HEK293 (cell line): Measurements from ENCODE around the gene SPINK2.

Source experiments
- GLI2 ChIP-seq: fragments of 450-650 bp; formaldehyde crosslinking; IDR thresholded peaks from 2 replicates; pipeline ENCODE4; 2017; ENCODE audit warnings: missing biosample characterization, missing genetic modification characterization, low read depth, borderline replicate concordance
- HOXC10 ChIP-seq: sonication (generic); formaldehyde crosslinking; IDR thresholded peaks from 2 replicates; pipeline ENCODE4 v1.8.1; 2023; ENCODE audit warnings: mild to moderate bottlenecking, missing genetic modification reagents
- KLF10 ChIP-seq: fragments of 450-650 bp; IDR thresholded peaks from 2 replicates; pipeline ENCODE4 v1.5.1; 2018; ENCODE audit warnings: missing biosample characterization, mild to moderate bottlenecking, missing genetic modification characterization
- KLF7 ChIP-seq: fragments of 450-650 bp; formaldehyde crosslinking; IDR thresholded peaks from 2 replicates; pipeline ENCODE4 v1.5.1; 2016; ENCODE audit warnings: missing biosample characterization, missing genetic modification characterization, borderline replicate concordance
- OVOL3 ChIP-seq: fragments of 450-650 bp; formaldehyde crosslinking; IDR thresholded peaks from 2 replicates; pipeline ENCODE4 v1.5.1; 2016; ENCODE audit warnings: missing biosample characterization, missing genetic modification characterization
- PRDM1 ChIP-seq: fragments of 450-650 bp; formaldehyde crosslinking; IDR thresholded peaks from 2 replicates; pipeline ENCODE4; 2016; ENCODE audit warnings: missing biosample characterization, missing genetic modification characterization
- SCRT1 ChIP-seq: fragments of 450-650 bp; formaldehyde crosslinking; IDR thresholded peaks from 2 replicates; pipeline ENCODE4 v1.5.1; 2016; ENCODE audit warnings: missing biosample characterization, missing genetic modification characterization, borderline replicate concordance
- SETDB1 ChIP-seq: IDR thresholded peaks from one replicate; pipeline ENCODE4 v1.6.1; 2017; ENCODE audit warnings: mild to moderate bottlenecking, low read length, moderate library complexity, mixed read lengths; ENCODE audit not compliant: insufficient read length
- TRIM28 ChIP-seq: IDR thresholded peaks from 2 replicates; pipeline ENCODE4 v1.6.1; 2011; ENCODE audit warnings: low read length, control low read depth, borderline replicate concordance
- ZFP69B ChIP-seq: fragments of 450-650 bp; formaldehyde crosslinking; IDR thresholded peaks from 2 replicates; pipeline ENCODE4 v1.5.1; 2016; ENCODE audit warnings: missing biosample characterization, missing genetic modification characterization
- ZNF132 ChIP-seq: fragments of 450-650 bp; formaldehyde crosslinking; IDR thresholded peaks from 2 replicates; pipeline ENCODE4 v1.5.1; 2017; ENCODE audit warnings: missing biosample characterization, missing genetic modification characterization, borderline replicate concordance
- ZNF157 ChIP-seq: fragments of 450-650 bp; formaldehyde crosslinking; IDR thresholded peaks from 2 replicates; pipeline ENCODE4 v1.5.1; 2016; ENCODE audit warnings: missing biosample characterization, missing genetic modification characterization
- ZNF394 ChIP-seq: fragments of 450-650 bp; formaldehyde crosslinking; IDR thresholded peaks from 2 replicates; pipeline ENCODE4 v1.5.1; 2016; ENCODE audit warnings: missing biosample characterization, missing genetic modification characterization, mild to moderate bottlenecking, moderate library complexity, borderline replicate concordance
- ZNF473 ChIP-seq: fragments of 450-650 bp; formaldehyde crosslinking; IDR thresholded peaks from 2 replicates; pipeline ENCODE4 v1.5.1; 2017; ENCODE audit warnings: missing biosample characterization, missing genetic modification characterization
- ZNF521 ChIP-seq: fragments of 450-650 bp; formaldehyde crosslinking; IDR thresholded peaks from 2 replicates; pipeline ENCODE4 v1.5.1; 2017; ENCODE audit warnings: missing biosample characterization, mild to moderate bottlenecking, missing genetic modification characterization
- ZNF555 ChIP-seq: fragments of 450-650 bp; formaldehyde crosslinking; conservative IDR thresholded peaks from 2 replicates; pipeline ENCODE4 v1.5.1; 2017; ENCODE audit warnings: missing biosample characterization, mild to moderate bottlenecking, missing genetic modification characterization, inconsistent platforms
- ZNF561 ChIP-seq: fragments of 450-650 bp; IDR thresholded peaks from 2 replicates; pipeline ENCODE4 v1.5.1; 2018; ENCODE audit warnings: missing biosample characterization, missing genetic modification characterization, borderline replicate concordance
- ZNF610 ChIP-seq: fragments of 450-650 bp; formaldehyde crosslinking; IDR thresholded peaks from 2 replicates; pipeline ENCODE4 v1.5.1; 2016; ENCODE audit warnings: missing biosample characterization, missing genetic modification characterization, borderline replicate concordance
- ZNF658 ChIP-seq: fragments of 450-650 bp; formaldehyde crosslinking; IDR thresholded peaks from 2 replicates; pipeline ENCODE4; 2016; ENCODE audit warnings: missing biosample characterization, missing genetic modification characterization
- ZNF747 ChIP-seq: fragments of 450-650 bp; formaldehyde crosslinking; IDR thresholded peaks from 2 replicates; pipeline ENCODE4 v1.5.1; 2016; ENCODE audit warnings: missing biosample characterization, missing genetic modification characterization
- ZNF776 ChIP-seq: fragments of 450-650 bp; formaldehyde crosslinking; IDR thresholded peaks from 2 replicates; pipeline ENCODE4 v1.5.0; 2017; ENCODE audit warnings: missing biosample characterization, missing genetic modification characterization, borderline replicate concordance
- ZNF777 ChIP-seq: fragments of 450-650 bp; formaldehyde crosslinking; IDR thresholded peaks from 2 replicates; pipeline ENCODE4 v1.5.1; 2017; ENCODE audit warnings: missing biosample characterization, missing genetic modification characterization, borderline replicate concordance
- ZNF837 ChIP-seq: fragments of 450-650 bp; formaldehyde crosslinking; IDR thresholded peaks from 2 replicates; pipeline ENCODE4 v1.5.1; 2016; ENCODE audit warnings: missing biosample characterization, missing genetic modification characterization
- ZSCAN16 ChIP-seq: fragments of 450-650 bp; formaldehyde crosslinking; IDR thresholded peaks from 2 replicates; pipeline ENCODE4 v1.5.1; 2016; ENCODE audit warnings: missing biosample characterization, missing genetic modification characterization
- ZSCAN30 ChIP-seq: fragments of 450-650 bp; IDR thresholded peaks from 2 replicates; pipeline ENCODE4 v1.5.1; 2018; ENCODE audit warnings: missing biosample characterization, mild to moderate bottlenecking, missing genetic modification characterization, moderate library complexity
- TF ChIP-seq, protein P1 (sequence below): fragments of 450-650 bp; formaldehyde crosslinking; conservative IDR thresholded peaks from 2 replicates; pipeline ENCODE4 v1.5.1; 2016; ENCODE audit warnings: low read depth, missing biosample characterization, missing genetic modification characterization
- TF ChIP-seq, protein P2 (sequence below): fragments of 450-650 bp; formaldehyde crosslinking; IDR thresholded peaks from 2 replicates; pipeline ENCODE4 v1.5.1; 2016; ENCODE audit warnings: missing biosample characterization, missing genetic modification characterization
- TF ChIP-seq, protein P3 (sequence below): fragments of 450-650 bp; formaldehyde crosslinking; IDR thresholded peaks from 2 replicates; pipeline ENCODE4 v1.5.1; 2016; ENCODE audit warnings: missing biosample characterization, missing genetic modification characterization
- TF ChIP-seq, protein P4 (sequence below): fragments of 450-650 bp; formaldehyde crosslinking; IDR thresholded peaks from 2 replicates; pipeline ENCODE4 v1.5.1; 2017; ENCODE audit warnings: missing biosample characterization, mild to moderate bottlenecking, missing genetic modification characterization, moderate library complexity

Gene SPINK2

DNA sequence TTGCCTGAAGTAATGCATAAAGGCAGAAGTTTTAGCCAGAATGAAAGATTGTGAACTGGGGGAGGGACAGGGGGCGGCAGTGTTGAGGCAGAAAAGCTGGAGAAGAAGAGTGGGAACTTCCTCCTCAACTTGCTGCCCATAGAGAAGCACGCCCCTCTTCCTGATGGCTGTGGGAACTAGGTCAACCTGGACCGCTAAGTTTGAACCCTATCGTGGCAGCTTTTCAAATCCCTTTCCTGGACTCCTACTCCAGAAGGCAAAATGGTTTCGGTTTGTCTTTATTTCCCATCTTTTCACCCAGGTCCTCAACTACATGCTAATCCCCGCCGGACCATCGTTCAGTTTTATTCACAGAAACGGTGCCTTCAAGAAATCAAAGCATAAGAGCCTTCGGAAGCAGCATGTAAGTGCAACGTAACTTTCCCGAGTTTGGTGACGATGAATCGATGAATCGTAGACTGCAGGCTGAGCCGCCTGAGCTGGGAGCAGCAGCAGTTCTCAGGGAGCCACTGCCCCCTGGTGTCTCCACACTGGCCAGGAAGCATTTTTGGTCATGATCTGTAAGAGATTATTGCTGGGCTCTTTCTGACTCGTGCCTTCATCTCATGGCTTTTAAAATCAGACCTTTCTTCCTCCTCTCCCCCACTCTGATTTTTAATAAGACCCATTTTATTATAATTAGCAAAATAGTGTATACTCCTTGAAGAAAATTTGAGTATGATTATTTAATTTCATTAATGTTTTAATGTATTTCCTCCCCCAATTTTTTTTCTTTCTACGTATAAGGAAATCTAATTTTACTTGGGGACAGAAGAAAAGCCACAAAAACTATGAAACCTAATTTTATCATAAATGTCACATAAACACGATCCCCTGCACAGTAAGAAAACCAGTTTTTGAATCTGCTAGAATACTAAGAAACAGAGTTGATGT, 21.4 kb downstream of the SPINK2 start (continued):
- TF ChIP-seq, protein P1, sequence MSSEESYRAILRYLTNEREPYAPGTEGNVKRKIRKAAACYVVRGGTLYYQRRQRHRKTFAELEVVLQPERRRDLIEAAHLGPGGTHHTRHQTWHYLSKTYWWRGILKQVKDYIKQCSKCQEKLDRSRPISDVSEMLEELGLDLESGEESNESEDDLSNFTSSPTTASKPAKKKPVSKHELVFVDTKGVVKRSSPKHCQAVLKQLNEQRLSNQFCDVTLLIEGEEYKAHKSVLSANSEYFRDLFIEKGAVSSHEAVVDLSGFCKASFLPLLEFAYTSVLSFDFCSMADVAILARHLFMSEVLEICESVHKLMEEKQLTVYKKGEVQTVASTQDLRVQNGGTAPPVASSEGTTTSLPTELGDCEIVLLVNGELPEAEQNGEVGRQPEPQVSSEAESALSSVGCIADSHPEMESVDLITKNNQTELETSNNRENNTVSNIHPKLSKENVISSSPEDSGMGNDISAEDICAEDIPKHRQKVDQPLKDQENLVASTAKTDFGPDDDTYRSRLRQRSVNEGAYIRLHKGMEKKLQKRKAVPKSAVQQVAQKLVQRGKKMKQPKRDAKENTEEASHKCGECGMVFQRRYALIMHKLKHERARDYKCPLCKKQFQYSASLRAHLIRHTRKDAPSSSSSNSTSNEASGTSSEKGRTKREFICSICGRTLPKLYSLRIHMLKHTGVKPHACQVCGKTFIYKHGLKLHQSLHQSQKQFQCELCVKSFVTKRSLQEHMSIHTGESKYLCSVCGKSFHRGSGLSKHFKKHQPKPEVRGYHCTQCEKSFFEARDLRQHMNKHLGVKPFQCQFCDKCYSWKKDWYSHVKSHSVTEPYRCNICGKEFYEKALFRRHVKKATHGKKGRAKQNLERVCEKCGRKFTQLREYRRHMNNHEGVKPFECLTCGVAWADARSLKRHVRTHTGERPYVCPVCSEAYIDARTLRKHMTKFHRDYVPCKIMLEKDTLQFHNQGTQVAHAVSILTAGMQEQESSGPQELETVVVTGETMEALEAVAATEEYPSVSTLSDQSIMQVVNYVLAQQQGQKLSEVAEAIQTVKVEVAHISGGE (tag by site-specific recombination), result no peak
- TF ChIP-seq ZNF521, result no peak
- no peak for TF ChIP-seq ZSCAN16 (tag by site-specific recombination)
- TF ChIP-seq SETDB1, result no peak
- no peak for TF ChIP-seq ZNF776
- TF ChIP-seq ZNF555 (tag by site-specific recombination), result no peak
- TF ChIP-seq OVOL3 (tag by site-specific recombination), result no peak
- TF ChIP-seq TRIM28, result peak; percentile 88; the same call in 1 of the 2 replicates
- peak; percentile 47; the same call in 1 of the 2 replicates for TF ChIP-seq ZNF394 (tag by site-specific recombination)
- TF ChIP-seq ZNF473 (tag by site-specific recombination), result no peak
- TF ChIP-seq GLI2 (tag by site-specific recombination), result no peak
- TF ChIP-seq, protein P2, sequence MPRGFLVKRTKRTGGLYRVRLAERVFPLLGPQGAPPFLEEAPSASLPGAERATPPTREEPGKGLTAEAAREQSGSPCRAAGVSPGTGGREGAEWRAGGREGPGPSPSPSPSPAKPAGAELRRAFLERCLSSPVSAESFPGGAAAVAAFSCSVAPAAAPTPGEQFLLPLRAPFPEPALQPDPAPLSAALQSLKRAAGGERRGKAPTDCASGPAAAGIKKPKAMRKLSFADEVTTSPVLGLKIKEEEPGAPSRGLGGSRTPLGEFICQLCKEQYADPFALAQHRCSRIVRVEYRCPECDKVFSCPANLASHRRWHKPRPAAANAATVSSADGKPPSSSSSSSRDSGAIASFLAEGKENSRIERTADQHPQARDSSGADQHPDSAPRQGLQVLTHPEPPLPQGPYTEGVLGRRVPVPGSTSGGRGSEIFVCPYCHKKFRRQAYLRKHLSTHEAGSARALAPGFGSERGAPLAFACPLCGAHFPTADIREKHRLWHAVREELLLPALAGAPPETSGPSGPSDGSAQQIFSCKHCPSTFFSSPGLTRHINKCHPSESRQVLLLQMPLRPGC (tag by site-specific recombination), result no peak
- TF ChIP-seq, protein P3, sequence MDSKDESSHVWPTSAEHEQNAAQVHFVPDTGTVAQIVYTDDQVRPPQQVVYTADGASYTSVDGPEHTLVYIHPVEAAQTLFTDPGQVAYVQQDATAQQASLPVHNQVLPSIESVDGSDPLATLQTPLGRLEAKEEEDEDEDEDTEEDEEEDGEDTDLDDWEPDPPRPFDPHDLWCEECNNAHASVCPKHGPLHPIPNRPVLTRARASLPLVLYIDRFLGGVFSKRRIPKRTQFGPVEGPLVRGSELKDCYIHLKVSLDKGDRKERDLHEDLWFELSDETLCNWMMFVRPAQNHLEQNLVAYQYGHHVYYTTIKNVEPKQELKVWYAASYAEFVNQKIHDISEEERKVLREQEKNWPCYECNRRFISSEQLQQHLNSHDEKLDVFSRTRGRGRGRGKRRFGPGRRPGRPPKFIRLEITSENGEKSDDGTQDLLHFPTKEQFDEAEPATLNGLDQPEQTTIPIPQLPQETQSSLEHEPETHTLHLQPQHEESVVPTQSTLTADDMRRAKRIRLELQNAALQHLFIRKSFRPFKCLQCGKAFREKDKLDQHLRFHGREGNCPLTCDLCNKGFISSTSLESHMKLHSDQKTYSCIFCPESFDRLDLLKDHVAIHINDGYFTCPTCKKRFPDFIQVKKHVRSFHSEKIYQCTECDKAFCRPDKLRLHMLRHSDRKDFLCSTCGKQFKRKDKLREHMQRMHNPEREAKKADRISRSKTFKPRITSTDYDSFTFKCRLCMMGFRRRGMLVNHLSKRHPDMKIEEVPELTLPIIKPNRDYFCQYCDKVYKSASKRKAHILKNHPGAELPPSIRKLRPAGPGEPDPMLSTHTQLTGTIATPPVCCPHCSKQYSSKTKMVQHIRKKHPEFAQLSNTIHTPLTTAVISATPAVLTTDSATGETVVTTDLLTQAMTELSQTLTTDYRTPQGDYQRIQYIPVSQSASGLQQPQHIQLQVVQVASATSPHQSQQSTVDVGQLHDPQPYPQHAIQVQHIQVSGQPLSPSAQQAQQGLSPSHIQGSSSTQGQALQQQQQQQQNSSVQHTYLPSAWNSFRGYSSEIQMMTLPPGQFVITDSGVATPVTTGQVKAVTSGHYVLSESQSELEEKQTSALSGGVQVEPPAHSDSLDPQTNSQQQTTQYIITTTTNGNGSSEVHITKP, result 0 out of 2 replicates have a peak, but pooled peaks have one; percentile 20
- TF ChIP-seq ZNF561 (tag by site-specific recombination), result no peak
- TF ChIP-seq ZSCAN30 (tag by site-specific recombination), result no peak
- no peak for TF ChIP-seq ZNF658 (tag by site-specific recombination)
- TF ChIP-seq SCRT1 (tag by site-specific recombination), result no peak
- no peak for TF ChIP-seq PRDM1 (tag by site-specific recombination)
- TF ChIP-seq ZNF837, result no peak
- no peak for TF ChIP-seq ZNF610 (tag by site-specific recombination)
- TF ChIP-seq, protein P4, sequence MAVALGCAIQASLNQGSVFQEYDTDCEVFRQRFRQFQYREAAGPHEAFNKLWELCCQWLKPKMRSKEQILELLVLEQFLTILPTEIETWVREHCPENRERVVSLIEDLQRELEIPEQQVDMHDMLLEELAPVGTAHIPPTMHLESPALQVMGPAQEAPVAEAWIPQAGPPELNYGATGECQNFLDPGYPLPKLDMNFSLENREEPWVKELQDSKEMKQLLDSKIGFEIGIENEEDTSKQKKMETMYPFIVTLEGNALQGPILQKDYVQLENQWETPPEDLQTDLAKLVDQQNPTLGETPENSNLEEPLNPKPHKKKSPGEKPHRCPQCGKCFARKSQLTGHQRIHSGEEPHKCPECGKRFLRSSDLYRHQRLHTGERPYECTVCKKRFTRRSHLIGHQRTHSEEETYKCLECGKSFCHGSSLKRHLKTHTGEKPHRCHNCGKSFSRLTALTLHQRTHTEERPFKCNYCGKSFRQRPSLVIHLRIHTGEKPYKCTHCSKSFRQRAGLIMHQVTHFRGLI, result no peak
- TF ChIP-seq HOXC10, result no peak
- no peak for TF ChIP-seq KLF10
- TF ChIP-seq ZNF132 (tag by site-specific recombination), result no peak
- no peak for TF ChIP-seq ZNF157 (tag by site-specific recombination)
- no peak for TF ChIP-seq ZNF747 (tag by site-specific recombination)
- no peak for TF ChIP-seq ZNF777 (tag by site-specific recombination)
- TF ChIP-seq KLF7 (tag by site-specific recombination), result no peak
- no peak for TF ChIP-seq ZFP69B (tag by site-specific recombination)
